ENCODE data around the gene ZNF888.
"Not testable (repeated sequence)": the region's sequence is repeated elsewhere in the genome, so short reads cannot be mapped to it uniquely, and the experiment has no call there.

ZNF888 gene

GRCh38 chr19:52904052-52904780, 19.0 kb downstream of the ZNF888 start:
- H3K4me1 ChIP-seq (ENCODE audit: control insufficient read depth in 5 of 5, insufficient read depth in 5 of 5, low read length in 5 of 5); H3K9ac ChIP-seq (ENCODE audit: low read length in 5 of 5); H3K27ac ChIP-seq (ENCODE audit: low read depth, low read length); H3K27me3 ChIP-seq (ENCODE audit: control insufficient read depth in 5 of 5, insufficient read depth in 4 of 5, low read length in 5 of 5); H3K4me3 ChIP-seq (ENCODE audit: low read depth in 1 of 5, low read length in 5 of 5): not testable (repeated sequence)
- peaks cover 11 to 23% (median 19%) of the 10 kb centered on the region in 5 donors for H3K36me3 ChIP-seq (ENCODE audit: control insufficient read depth in 5 of 5, insufficient read depth in 5 of 5, low read length in 5 of 5)
- peaks cover 0 to 12% (median 0%) of the 10 kb centered on the region in 5 donors for H3K9me3 ChIP-seq (ENCODE audit: control insufficient read depth in 5 of 5, low read length in 5 of 5)

- Histone ChIP-seq H3K9me3 (ENCODE audit: control insufficient read depth in 5 of 5, low read length in 5 of 5) (peaks cover 0 to 5% (median 0%) of the 10 kb centered on the region in 5 donors), H3K36me3 (ENCODE audit: control insufficient read depth in 5 of 5, insufficient read depth in 5 of 5, low read length in 5 of 5) (peaks cover 0 to 9% (median 7%) of the 10 kb centered on the region in 5 donors), H3K4me3 (ENCODE audit: low read depth in 1 of 5, low read length in 5 of 5) (no peak overlapping the region), H3K9ac (ENCODE audit: low read length in 5 of 5) (no peak overlapping the region), H3K27ac (ENCODE audit: low read depth, low read length) (no peak overlapping the region), H3K27me3 (ENCODE audit: control insufficient read depth in 5 of 5, insufficient read depth in 4 of 5, low read length in 5 of 5) (no peaks in the 10 kb centered on the region), H3K4me1 (ENCODE audit: control insufficient read depth in 5 of 5, insufficient read depth in 5 of 5, low read length in 5 of 5) (peaks cover 0 to 11% (median 9%) of the 10 kb centered on the region in 5 donors)
Observed at GRCh38 chr19:52901842-52902241, 21.4 kb downstream of the ZNF888 start.

- H3K36me3 ChIP-seq (ENCODE audit: control insufficient read depth in 5 of 5, insufficient read depth in 5 of 5, low read length in 5 of 5); H3K4me3 ChIP-seq (ENCODE audit: low read depth in 1 of 5, low read length in 5 of 5); H3K27ac ChIP-seq (ENCODE audit: low read depth, low read length); H3K9ac ChIP-seq (ENCODE audit: low read length in 5 of 5); H3K27me3 ChIP-seq (ENCODE audit: control insufficient read depth in 5 of 5, insufficient read depth in 4 of 5, low read length in 5 of 5); H3K9me3 ChIP-seq (ENCODE audit: control insufficient read depth in 5 of 5, low read length in 5 of 5): not testable (repeated sequence)
- H3K4me1 ChIP-seq (ENCODE audit: control insufficient read depth in 5 of 5, insufficient read depth in 5 of 5, low read length in 5 of 5): peaks cover 0 to 16% (median 14%) of the 10 kb centered on the region in 5 donors
Observed at GRCh38 chr19:52898596-52898995, 24.6 kb downstream of the ZNF888 start.

- peak overlapping the region; percentile 91 for H3K27ac ChIP-seq (ENCODE audit: low read depth, low read length)
- H3K27me3 ChIP-seq (ENCODE audit: control insufficient read depth in 5 of 5, insufficient read depth in 4 of 5, low read length in 5 of 5): no peaks in the 10 kb centered on the region
- H3K4me3 ChIP-seq (ENCODE audit: low read depth in 1 of 5, low read length in 5 of 5): peak overlapping the region; percentile 79 to 100 (median 85)
- peak overlapping the region in 4 of 5 donors; percentile 46 to 92 (median 82) for H3K9ac ChIP-seq (ENCODE audit: low read length in 5 of 5)
- H3K9me3 ChIP-seq (ENCODE audit: control insufficient read depth in 5 of 5, low read length in 5 of 5): no peaks in the 10 kb centered on the region
- peaks cover 0 to 16% (median 14%) of the 10 kb centered on the region in 5 donors for H3K4me1 ChIP-seq (ENCODE audit: control insufficient read depth in 5 of 5, insufficient read depth in 5 of 5, low read length in 5 of 5)
- H3K36me3 ChIP-seq (ENCODE audit: control insufficient read depth in 5 of 5, insufficient read depth in 5 of 5, low read length in 5 of 5): peaks cover 0 to 6% (median 2%) of the 10 kb centered on the region in 5 donors
Observed at GRCh38 chr19:52898101-52898500, 25.1 kb downstream of the ZNF888 start.

GRCh38 chr19:52897138-52897935, 25.9 kb downstream of the ZNF888 start, which contains the start of gene ZNF320:
Gene ZNF320, minus strand, starts transcription at chr19:52897635. Its CDS starts 7,380 bp downstream, at chr19:52890255.
- H3K9me3 ChIP-seq (ENCODE audit: control insufficient read depth in 5 of 5, low read length in 5 of 5): no peaks in the 10 kb centered on the region
- peak within 1 kb of the TSS; percentile 91 for H3K27ac ChIP-seq (ENCODE audit: low read depth, low read length)
- H3K4me3 ChIP-seq (ENCODE audit: low read depth in 1 of 5, low read length in 5 of 5): peak within 1 kb of the TSS; percentile 79 to 100 (median 92)
- H3K27me3 ChIP-seq (ENCODE audit: control insufficient read depth in 5 of 5, insufficient read depth in 4 of 5, low read length in 5 of 5): no peaks in the 10 kb centered on the region
- peak within 1 kb of the TSS; percentile 77 to 92 (median 84) for H3K9ac ChIP-seq (ENCODE audit: low read length in 5 of 5)
- peaks cover 0 to 6% (median 2%) of the 10 kb centered on the region in 5 donors for H3K36me3 ChIP-seq (ENCODE audit: control insufficient read depth in 5 of 5, insufficient read depth in 5 of 5, low read length in 5 of 5)
- peaks cover 0 to 16% (median 14%) of the 10 kb centered on the region in 5 donors for H3K4me1 ChIP-seq (ENCODE audit: control insufficient read depth in 5 of 5, insufficient read depth in 5 of 5, low read length in 5 of 5)

- H3K4me1 ChIP-seq (ENCODE audit: control insufficient read depth in 5 of 5, insufficient read depth in 5 of 5, low read length in 5 of 5): peaks cover 0 to 16% (median 14%) of the 10 kb centered on the region in 5 donors
- H3K36me3 ChIP-seq (ENCODE audit: control insufficient read depth in 5 of 5, insufficient read depth in 5 of 5, low read length in 5 of 5): peaks cover 0 to 10% (median 3%) of the 10 kb centered on the region in 5 donors
- peak overlapping the region; percentile 79 to 100 (median 92) for H3K4me3 ChIP-seq (ENCODE audit: low read depth in 1 of 5, low read length in 5 of 5)
- H3K27ac ChIP-seq (ENCODE audit: low read depth, low read length): peak overlapping the region; percentile 91
- no peaks in the 10 kb centered on the region for H3K27me3 ChIP-seq (ENCODE audit: control insufficient read depth in 5 of 5, insufficient read depth in 4 of 5, low read length in 5 of 5)
- peak overlapping the region; percentile 63 to 92 (median 84) for H3K9ac ChIP-seq (ENCODE audit: low read length in 5 of 5)
- no peaks in the 10 kb centered on the region for H3K9me3 ChIP-seq (ENCODE audit: control insufficient read depth in 5 of 5, low read length in 5 of 5)
Observed at GRCh38 chr19:52896431-52897137, 26.6 kb downstream of the ZNF888 start.

- Histone ChIP-seq H3K36me3 (ENCODE audit: control insufficient read depth in 5 of 5, insufficient read depth in 5 of 5, low read length in 5 of 5) (peaks cover 11 to 51% (median 42%) of the 10 kb centered on the region in 5 donors), H3K9ac (ENCODE audit: low read length in 5 of 5) (no peak overlapping the region), H3K9me3 (ENCODE audit: control insufficient read depth in 5 of 5, low read length in 5 of 5) (no peaks in the 10 kb centered on the region), H3K4me1 (ENCODE audit: control insufficient read depth in 5 of 5, insufficient read depth in 5 of 5, low read length in 5 of 5) (peaks cover 0 to 1% (median under 1%) of the 10 kb centered on the region in 5 donors), H3K4me3 (ENCODE audit: low read depth in 1 of 5, low read length in 5 of 5) (no peak overlapping the region), H3K27ac (ENCODE audit: low read depth, low read length) (no peak overlapping the region), H3K27me3 (ENCODE audit: control insufficient read depth in 5 of 5, insufficient read depth in 4 of 5, low read length in 5 of 5) (no peaks in the 10 kb centered on the region)
Observed at GRCh38 chr19:52891336-52891735, 31.9 kb downstream of the ZNF888 start.

GRCh38 chr19:52889931-52890330, 33.3 kb downstream of the ZNF888 start:
- H3K36me3 ChIP-seq (ENCODE audit: control insufficient read depth in 5 of 5, insufficient read depth in 5 of 5, low read length in 5 of 5): peaks cover 11 to 59% (median 49%) of the 10 kb centered on the region in 5 donors
- no peaks in the 10 kb centered on the region for H3K9me3 ChIP-seq (ENCODE audit: control insufficient read depth in 5 of 5, low read length in 5 of 5)
- H3K27me3 ChIP-seq (ENCODE audit: control insufficient read depth in 5 of 5, insufficient read depth in 4 of 5, low read length in 5 of 5): no peaks in the 10 kb centered on the region
- no peaks in the 10 kb centered on the region for H3K4me1 ChIP-seq (ENCODE audit: control insufficient read depth in 5 of 5, insufficient read depth in 5 of 5, low read length in 5 of 5)
- no peak overlapping the region for H3K9ac ChIP-seq (ENCODE audit: low read length in 5 of 5)
- H3K4me3 ChIP-seq (ENCODE audit: low read depth in 1 of 5, low read length in 5 of 5): no peak overlapping the region
- H3K27ac ChIP-seq (ENCODE audit: low read depth, low read length): no peak overlapping the region

- Histone ChIP-seq H3K27ac (ENCODE audit: low read depth, low read length) (no peak overlapping the region), H3K4me3 (ENCODE audit: low read depth in 1 of 5, low read length in 5 of 5) (no peak overlapping the region), H3K27me3 (ENCODE audit: control insufficient read depth in 5 of 5, insufficient read depth in 4 of 5, low read length in 5 of 5) (no peaks in the 10 kb centered on the region), H3K9me3 (ENCODE audit: control insufficient read depth in 5 of 5, low read length in 5 of 5) (peaks cover 0 to 6% (median 0%) of the 10 kb centered on the region in 5 donors), H3K4me1 (ENCODE audit: control insufficient read depth in 5 of 5, insufficient read depth in 5 of 5, low read length in 5 of 5) (no peaks in the 10 kb centered on the region), H3K9ac (ENCODE audit: low read length in 5 of 5) (no peak overlapping the region), H3K36me3 (ENCODE audit: control insufficient read depth in 5 of 5, insufficient read depth in 5 of 5, low read length in 5 of 5) (peaks cover 14 to 67% (median 58%) of the 10 kb centered on the region in 5 donors)
Observed at GRCh38 chr19:52889076-52889475, 34.2 kb downstream of the ZNF888 start.

Data from subcutaneous abdominal adipose tissue (tissue), 5 donors.